ENCODE results near the gene ZNF341.

Gene ZNF341

GRCh38 chr20:33825340-33826269 is 93.8 kb downstream of the ZNF341 start:
- DNase-seq (ENCODE audit: low read depth): no peak

DNA sequence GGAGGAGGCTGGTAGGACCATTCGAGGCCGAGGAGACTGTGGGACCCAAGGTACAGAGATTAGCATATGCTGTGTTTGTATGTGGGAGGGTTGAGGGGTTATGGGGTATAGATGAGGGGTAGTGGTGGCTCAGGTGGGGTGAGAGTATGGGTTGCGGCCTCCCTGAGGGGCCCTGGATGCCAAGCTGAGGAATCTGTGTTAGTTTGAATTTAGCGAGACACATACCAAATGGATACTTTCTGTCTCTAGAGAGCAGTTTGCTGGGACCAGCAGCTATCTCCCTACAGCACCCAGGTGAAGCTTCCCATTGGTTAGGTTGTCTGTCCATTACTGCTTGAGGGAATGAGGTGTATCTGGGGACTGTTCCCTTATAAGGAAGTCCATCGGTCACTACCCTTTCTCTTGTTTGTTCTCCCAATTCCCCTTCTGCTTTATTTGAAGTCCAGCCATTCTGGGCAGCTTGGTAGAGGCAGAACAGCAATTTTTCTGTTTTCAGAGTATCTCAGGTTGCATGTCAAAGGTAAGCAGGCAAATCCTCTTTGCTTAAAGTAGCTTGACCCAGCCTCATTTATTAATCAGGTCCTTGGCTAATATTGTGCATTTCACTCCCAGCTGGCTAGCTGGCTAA is 94.6 kb downstream of the ZNF341 start:
- DNase-seq (ENCODE audit: low read depth): no peak

GRCh38 chr20:33827109-33827508 is 95.3 kb downstream of the ZNF341 start:
- DNase-seq (ENCODE audit: low read depth): no peak

GRCh38 chr20:33827634-33828325 is 96.0 kb downstream of the ZNF341 start:
- no peak for DNase-seq (ENCODE audit: low read depth)

DNA sequence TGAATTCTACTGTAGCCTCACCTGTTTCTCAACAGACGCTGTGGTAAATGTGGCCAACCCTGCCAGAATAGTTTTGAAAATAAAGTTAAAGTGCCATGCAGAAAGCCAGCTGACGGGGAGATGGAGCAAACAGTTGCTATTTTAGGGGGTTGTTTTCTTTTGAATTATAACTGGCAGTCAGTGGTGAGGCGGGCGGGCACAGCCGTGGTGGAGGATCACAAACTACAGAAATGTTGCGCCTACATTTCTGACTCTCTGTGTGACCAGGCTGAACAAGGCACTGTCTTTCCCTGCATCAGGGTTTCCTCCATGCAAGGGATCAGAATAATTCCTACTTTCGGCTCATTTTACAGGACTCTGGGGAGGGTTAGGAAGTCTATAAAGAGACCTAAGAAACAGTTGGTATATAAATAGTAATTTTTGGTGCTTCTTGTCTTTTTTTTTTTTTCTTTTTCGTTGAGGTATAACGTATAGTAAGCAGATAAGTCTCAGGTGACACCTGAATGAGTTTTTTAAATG is 96.6 kb downstream of the ZNF341 start:
- DNase-seq (ENCODE audit: low read depth): no peak

GRCh38 chr20:33828967-33829560 is 97.3 kb downstream of the ZNF341 start:
- DNase-seq (ENCODE audit: low read depth): no peak

- no peak for DNase-seq (ENCODE audit: low read depth)
Measured at GRCh38 chr20:33829636-33830035, 97.8 kb downstream of the ZNF341 start.

GRCh38 chr20:33830371-33830770 is 98.6 kb downstream of the ZNF341 start:
- no peak for DNase-seq (ENCODE audit: low read depth)

DNA sequence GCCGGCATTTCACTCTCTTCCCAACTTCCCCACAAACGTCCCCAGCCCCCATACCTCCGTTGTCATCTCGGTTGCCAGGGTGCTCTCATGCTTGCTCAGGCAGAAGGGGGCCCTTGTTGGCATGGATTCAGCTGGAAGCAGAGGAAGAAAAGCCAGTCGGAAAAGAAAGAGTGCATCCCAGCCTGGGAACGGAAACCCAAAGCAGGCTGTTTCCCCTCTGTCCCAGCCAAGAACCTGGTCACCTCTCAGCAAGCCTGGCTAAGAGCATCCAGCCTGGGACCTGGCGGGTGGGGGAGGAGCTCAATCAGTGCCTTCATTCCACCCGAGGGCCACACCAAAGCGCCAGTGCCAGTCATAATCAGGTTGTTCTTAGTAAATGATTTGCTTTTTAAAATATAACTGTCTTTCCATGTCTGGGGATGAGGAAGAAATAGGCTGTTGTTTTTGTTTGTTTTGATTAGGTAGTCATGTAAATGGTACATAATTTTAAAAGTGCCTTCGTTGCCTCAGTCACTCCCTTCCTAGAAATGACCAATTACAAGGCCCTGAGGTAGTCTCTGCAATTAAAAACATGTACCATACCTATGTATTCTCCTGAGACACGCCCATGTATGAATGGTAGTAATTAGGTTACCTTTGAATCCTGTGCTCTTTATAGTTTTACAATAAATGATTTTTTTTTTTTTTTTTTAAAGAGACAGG is 100.5 kb downstream of the ZNF341 start:
- DNase-seq (ENCODE audit: low read depth): no peak

- no peak for DNase-seq (ENCODE audit: low read depth)
Measured at GRCh38 chr20:33833333-33833732, 101.5 kb downstream of the ZNF341 start.

DNA sequence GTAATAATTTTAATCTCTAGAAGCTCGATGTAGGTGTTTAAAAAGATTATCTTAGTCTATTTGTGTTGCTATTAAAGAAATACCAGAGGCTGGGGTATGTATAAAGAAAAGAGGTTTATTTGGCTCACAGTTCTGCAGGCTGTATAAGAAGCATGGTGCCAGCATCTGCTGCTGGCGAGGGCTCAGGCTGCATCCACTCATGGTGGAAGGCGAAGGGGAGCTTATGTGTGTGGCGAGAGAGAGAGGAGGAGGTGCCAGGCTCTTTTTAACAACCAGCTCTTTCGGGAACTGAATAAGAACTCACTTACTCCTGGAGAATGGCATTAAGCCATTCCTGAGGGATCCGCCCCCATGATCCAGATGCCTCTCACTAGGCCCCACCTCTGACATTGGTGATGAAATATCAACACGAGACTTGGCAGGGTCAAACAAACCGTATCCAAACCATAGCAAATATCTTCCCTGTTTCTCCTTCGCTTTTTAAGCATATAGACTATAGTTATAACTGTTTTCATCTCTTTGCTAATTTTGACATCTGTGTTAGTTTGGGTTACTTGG is 103.9 kb downstream of the ZNF341 start:
- DNase-seq (ENCODE audit: low read depth): no peak

GRCh38 chr20:33836277-33836676 is 104.5 kb downstream of the ZNF341 start:
- no peak for DNase-seq (ENCODE audit: low read depth)

DNA sequence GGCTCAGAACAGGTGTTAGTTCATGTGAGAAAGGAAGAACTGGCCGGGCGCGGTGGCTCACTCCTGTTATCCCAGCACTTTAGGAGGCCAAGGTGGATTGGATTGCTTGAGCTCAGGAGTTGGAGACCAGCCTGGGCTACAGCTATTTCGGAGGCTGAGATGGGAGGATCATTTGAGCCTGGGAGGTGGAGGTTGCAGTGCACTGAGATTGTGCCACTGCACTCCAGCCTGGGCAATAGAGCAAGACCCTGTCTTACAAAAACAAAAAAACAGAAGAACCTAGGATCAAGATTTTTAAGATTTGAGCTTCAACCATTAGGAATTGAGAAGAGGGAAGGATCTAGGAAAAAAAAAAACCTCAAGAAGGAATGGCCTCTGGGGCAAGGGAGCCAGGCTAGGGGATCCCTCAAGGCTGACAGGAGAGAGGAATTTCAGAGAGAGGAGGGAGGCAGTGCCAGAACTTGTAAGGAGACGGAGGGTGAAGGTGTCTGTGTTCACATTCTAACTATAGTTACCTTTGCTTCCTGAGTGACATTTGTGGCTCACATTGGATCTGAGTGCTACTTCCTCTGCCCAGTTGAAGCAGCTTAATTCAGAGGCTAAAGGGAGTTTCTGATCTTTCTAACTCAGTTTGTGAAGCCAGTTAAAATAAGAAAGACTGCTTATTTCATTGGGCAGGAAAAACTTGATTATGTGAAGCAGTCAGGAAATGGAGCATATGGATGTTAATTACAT is 105.5 kb downstream of the ZNF341 start:
- no peak for DNase-seq (ENCODE audit: low read depth)

DNA sequence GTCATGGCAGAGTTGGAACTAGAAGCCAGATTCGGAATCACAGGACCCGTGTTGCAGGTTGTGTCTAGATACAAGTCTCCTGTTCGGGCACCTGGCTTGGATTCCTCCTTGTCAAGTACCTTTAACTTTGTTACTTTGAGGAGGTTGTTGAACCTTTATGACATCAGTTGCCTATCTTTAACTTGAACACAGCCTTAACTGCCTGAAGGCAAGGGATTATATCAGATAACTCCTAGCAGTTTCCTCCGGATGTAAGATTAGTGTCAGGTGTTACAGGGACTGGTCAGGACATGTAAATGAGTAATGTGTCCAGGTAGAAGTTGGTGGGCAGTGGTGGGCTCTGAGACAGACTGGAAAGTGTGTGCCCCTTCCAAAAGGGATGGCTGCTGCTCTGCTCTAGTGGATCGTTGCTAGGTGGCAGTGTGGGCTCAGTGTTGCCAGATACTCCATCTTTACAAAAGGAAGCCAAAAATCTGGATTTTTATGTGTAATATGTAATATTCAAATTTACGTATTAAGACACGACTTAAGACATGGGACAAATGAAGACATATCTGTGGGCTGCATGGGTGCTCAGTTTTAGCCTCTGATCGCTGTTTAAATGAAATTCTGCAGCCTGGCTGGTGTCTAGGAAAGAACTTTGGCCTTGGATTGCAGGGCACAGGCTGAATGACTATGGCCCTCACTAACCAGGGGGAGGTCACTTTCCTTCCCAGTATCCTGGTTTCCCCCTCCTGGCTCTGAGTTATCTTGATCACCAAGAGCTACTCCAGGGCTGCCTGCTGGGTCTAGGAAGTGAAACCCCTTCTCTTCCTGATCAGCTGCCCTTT is 106.5 kb downstream of the ZNF341 start:
- no peak for DNase-seq (ENCODE audit: low read depth)

DNA sequence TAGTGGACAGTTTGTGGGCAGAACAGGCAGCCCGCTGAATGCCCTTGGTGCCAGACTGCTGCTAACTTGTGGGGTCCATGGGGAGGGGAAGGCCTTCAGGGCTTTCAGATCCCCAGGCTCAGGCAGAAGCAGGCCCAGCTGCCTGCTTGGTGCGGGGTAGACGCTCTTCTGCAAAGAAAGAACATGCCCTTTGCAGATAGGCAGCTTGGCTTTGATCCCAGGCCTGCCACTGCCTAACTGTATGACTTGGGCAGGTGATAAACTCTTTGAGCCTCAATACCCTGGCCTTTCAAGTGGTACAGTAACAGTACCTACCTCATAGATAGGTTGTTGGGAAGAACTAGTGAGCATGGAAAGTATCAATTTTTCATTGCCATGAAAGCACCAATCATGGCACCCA is 107.8 kb downstream of the ZNF341 start:
- DNase-seq (ENCODE audit: low read depth): no peak

GRCh38 chr20:33840160-33840559 is 108.4 kb downstream of the ZNF341 start:
- DNase-seq (ENCODE audit: low read depth): no peak

DNA sequence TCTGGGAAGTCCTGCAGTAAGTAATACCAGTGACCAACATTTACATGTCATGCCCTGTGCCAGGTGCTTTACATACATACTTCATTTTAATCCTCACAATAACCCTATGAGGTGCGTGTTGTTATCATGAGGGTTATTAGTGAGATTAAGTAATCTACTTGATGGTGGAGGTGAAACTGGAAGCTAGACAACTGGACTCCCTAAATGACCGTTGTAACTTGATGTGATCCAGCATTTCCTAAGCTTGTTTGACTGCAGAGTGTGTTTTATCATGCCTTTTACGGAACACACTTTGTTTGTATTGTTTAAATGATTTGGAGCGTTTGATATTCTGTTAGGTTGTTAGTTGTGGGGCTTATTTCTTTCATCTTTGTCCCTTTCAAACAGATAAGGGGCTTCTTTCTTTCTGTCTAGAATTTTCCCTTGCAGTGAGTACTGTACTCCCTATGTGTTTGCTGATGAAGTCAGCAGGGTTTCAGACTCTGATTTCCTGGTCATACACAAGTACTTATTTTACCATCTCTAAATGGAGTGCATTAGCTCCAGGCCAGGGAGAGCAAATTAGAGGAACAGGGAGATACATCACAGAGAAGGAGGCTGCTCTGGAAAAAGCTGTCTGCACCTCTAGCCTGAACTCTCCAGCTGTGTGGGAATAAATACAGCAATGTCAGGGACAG is 109.1 kb downstream of the ZNF341 start:
- DNase-seq (ENCODE audit: low read depth): no peak

DNA sequence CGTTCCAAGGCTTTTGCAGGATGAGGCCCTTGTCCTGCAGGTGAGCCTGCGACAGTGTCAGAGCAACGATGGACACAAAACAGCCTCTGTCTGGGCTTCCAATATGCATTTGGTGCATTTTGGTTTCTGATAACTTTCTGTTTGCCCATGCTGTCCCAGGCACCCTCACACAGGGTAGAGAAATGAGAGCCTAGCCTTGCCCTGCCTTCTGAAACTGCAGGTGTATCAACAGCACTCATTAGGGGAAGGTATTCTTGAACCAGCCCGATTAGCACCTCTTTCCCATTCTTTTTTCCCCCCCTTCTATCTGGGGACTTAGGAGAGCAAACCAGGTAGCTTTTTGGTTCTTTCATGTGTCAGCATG is 109.6 kb downstream of the ZNF341 start:
- DNase-seq (ENCODE audit: low read depth): no peak

All from ELR (cell line).